ENCODE data around the gene RPP25L.

The RPP25L gene

GRCh38 chr9:34589636-34590380, 22.1 kb downstream of the RPP25L start, which contains the start of gene CNTFR:
Gene CNTFR, minus strand, starts transcription at chr9:34589724. Its CDS starts 20,743 bp downstream, at chr9:34568981.
- TF ChIP-seq GATA3 (IDR thresholded peaks at IDR 0.05; ENCODE audit: low read depth, low read length) (no peak), GATA2 (IDR thresholded peaks at IDR 0.05; ENCODE audit: low read depth, low read length) (no peak)

GRCh38 chr9:34588671-34589635, 22.9 kb downstream of the RPP25L start:
- no peak for TF ChIP-seq GATA3 (IDR thresholded peaks at IDR 0.05; ENCODE audit: low read depth, low read length)
- no peak for TF ChIP-seq GATA2 (IDR thresholded peaks at IDR 0.05; ENCODE audit: low read depth, low read length)

- TF ChIP-seq GATA3 (IDR thresholded peaks at IDR 0.05; ENCODE audit: low read depth, low read length) = no peak
- TF ChIP-seq GATA2 (IDR thresholded peaks at IDR 0.05; ENCODE audit: low read depth, low read length) = no peak
These were observed 24.6 kb downstream of the RPP25L start for GRCh38 chr9:34587271-34587670.

GRCh38 chr9:34585946-34586669, 25.8 kb downstream of the RPP25L start:
- TF ChIP-seq GATA2 (IDR thresholded peaks at IDR 0.05; ENCODE audit: low read depth, low read length) = peak; percentile 24; the same call in 1 of the 2 replicates
- TF ChIP-seq GATA3 (IDR thresholded peaks at IDR 0.05; ENCODE audit: low read depth, low read length) = no peak

- no peak for TF ChIP-seq GATA3 (IDR thresholded peaks at IDR 0.05; ENCODE audit: low read depth, low read length)
- no peak for TF ChIP-seq GATA2 (IDR thresholded peaks at IDR 0.05; ENCODE audit: low read depth, low read length)
These were observed 26.9 kb downstream of the RPP25L start for GRCh38 chr9:34584970-34585369.

- TF ChIP-seq GATA3 (IDR thresholded peaks at IDR 0.05; ENCODE audit: low read depth, low read length) (no peak), GATA2 (IDR thresholded peaks at IDR 0.05; ENCODE audit: low read depth, low read length) (no peak)
These were observed 29.1 kb downstream of the RPP25L start for GRCh38 chr9:34582787-34583186.

- TF ChIP-seq GATA2 (IDR thresholded peaks at IDR 0.05; ENCODE audit: low read depth, low read length) (no peak), GATA3 (IDR thresholded peaks at IDR 0.05; ENCODE audit: low read depth, low read length) (no peak)
These were observed 30.6 kb downstream of the RPP25L start for GRCh38 chr9:34581318-34581717.

GRCh38 chr9:34580358-34580757, 31.5 kb downstream of the RPP25L start:
- TF ChIP-seq GATA3 (IDR thresholded peaks at IDR 0.05; ENCODE audit: low read depth, low read length) (no peak), GATA2 (IDR thresholded peaks at IDR 0.05; ENCODE audit: low read depth, low read length) (no peak)

- no peak for TF ChIP-seq GATA2 (IDR thresholded peaks at IDR 0.05; ENCODE audit: low read depth, low read length)
- TF ChIP-seq GATA3 (IDR thresholded peaks at IDR 0.05; ENCODE audit: low read depth, low read length) = no peak
These were observed 32.1 kb downstream of the RPP25L start for GRCh38 chr9:34579808-34580163.

GRCh38 chr9:34579104-34579807, 32.6 kb downstream of the RPP25L start:
- TF ChIP-seq GATA3 (IDR thresholded peaks at IDR 0.05; ENCODE audit: low read depth, low read length) (no peak), GATA2 (IDR thresholded peaks at IDR 0.05; ENCODE audit: low read depth, low read length) (peak; percentile 71)

- TF ChIP-seq GATA3 (IDR thresholded peaks at IDR 0.05; ENCODE audit: low read depth, low read length) = no peak
- peak; percentile 18; the same call in 1 of the 2 replicates for TF ChIP-seq GATA2 (IDR thresholded peaks at IDR 0.05; ENCODE audit: low read depth, low read length)
These were observed 33.4 kb downstream of the RPP25L start for GRCh38 chr9:34578241-34579103.

GRCh38 chr9:34577400-34578240, 34.3 kb downstream of the RPP25L start:
- TF ChIP-seq GATA3 (IDR thresholded peaks at IDR 0.05; ENCODE audit: low read depth, low read length) = no peak
- TF ChIP-seq GATA2 (IDR thresholded peaks at IDR 0.05; ENCODE audit: low read depth, low read length) = no peak
